BLaER1 (cell line): ENCODE measurements around the gene PDIK1L.

Experiments
- H3K27ac ChIP-seq: shearing (Covaris generic); formaldehyde crosslinking; 2 replicates; pipeline ENCODE4 v1.8.1; 2022
- H3K27me3 ChIP-seq: shearing (Covaris generic); formaldehyde crosslinking; 2 replicates; pipeline ENCODE4 v1.8.1; 2022
- H3K36me3 ChIP-seq: shearing (Covaris generic); formaldehyde crosslinking; 2 replicates; pipeline ENCODE4 v1.8.1; 2022
- H3K4me1 ChIP-seq: shearing (Covaris generic); formaldehyde crosslinking; 2 replicates; pipeline ENCODE4 v1.8.1; 2022
- H3K4me2 ChIP-seq: shearing (Covaris generic); formaldehyde crosslinking; 2 replicates; pipeline ENCODE4 v1.8.1; 2022
- H3K4me3 ChIP-seq: shearing (Covaris generic); formaldehyde crosslinking; 2 replicates; pipeline ENCODE4 v1.8.1; 2022
- H3K9ac ChIP-seq: shearing (Covaris generic); formaldehyde crosslinking; 2 replicates; pipeline ENCODE4 v1.8.1; 2022
- H3K9me3 ChIP-seq: shearing (Covaris generic); formaldehyde crosslinking; 2 replicates; pipeline ENCODE4 v1.8.1; 2022
- H4K20me1 ChIP-seq: shearing (Covaris generic); formaldehyde crosslinking; 2 replicates; pipeline ENCODE4 v1.8.1; 2022
- Cebpa-rat ChIP-seq: shearing (Covaris generic); IDR thresholded peaks from 2 replicates; pipeline ENCODE4 v1.8.1; 2022

The PDIK1L gene

GRCh38 chr1:26161415-26162219 lies 50.0 kb downstream of the PDIK1L start:
- peak overlapping the region; percentile 69 for H3K4me3 ChIP-seq
- no peaks in the 10 kb centered on the region for H3K27me3 ChIP-seq
- no peaks in the 10 kb centered on the region for H3K36me3 ChIP-seq
- TF ChIP-seq Cebpa-rat: no peak
- no peaks in the 10 kb centered on the region for H4K20me1 ChIP-seq
- H3K4me2 ChIP-seq: peak overlapping the region; percentile 100
- peak overlapping the region; percentile 88 for H3K27ac ChIP-seq
- H3K9me3 ChIP-seq: no peaks in the 10 kb centered on the region
- peak overlapping the region; percentile 86 for H3K9ac ChIP-seq
- H3K4me1 ChIP-seq: peaks cover 92% of the 10 kb centered on the region

DNA sequence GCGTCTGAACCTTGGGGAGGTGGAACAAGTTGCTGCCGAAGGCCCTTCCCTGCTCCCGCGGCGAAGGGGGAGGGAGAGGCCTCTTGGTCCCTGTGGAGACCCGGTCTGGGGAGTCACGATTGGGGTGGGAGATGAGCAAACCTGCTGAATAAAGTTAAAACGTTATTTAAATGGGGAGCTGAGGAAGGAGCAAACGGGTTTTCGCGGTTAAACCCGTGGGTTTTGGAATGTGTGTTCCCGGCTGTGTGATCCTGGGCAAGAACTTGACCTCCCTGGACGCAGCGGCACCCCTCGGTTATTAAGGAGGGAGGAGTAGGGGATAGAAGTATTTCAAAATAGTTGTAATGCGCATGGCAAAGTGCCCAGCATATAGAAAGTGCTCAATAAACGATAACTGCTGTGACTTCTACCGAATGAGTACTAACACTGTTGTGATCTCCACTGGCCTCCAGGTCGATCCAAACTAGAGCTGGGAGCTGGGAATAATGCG lies 50.6 kb downstream of the PDIK1L start:
- peak overlapping the region; percentile 100 for H3K4me2 ChIP-seq
- peak overlapping the region; percentile 88 for H3K27ac ChIP-seq
- H3K27me3 ChIP-seq: no peaks in the 10 kb centered on the region
- H4K20me1 ChIP-seq: no peaks in the 10 kb centered on the region
- peak overlapping the region; percentile 86 for H3K9ac ChIP-seq
- H3K4me3 ChIP-seq: peak overlapping the region; percentile 69
- H3K4me1 ChIP-seq: peaks cover 86% of the 10 kb centered on the region
- no peak for TF ChIP-seq Cebpa-rat
- no peaks in the 10 kb centered on the region for H3K9me3 ChIP-seq
- H3K36me3 ChIP-seq: no peaks in the 10 kb centered on the region

DNA sequence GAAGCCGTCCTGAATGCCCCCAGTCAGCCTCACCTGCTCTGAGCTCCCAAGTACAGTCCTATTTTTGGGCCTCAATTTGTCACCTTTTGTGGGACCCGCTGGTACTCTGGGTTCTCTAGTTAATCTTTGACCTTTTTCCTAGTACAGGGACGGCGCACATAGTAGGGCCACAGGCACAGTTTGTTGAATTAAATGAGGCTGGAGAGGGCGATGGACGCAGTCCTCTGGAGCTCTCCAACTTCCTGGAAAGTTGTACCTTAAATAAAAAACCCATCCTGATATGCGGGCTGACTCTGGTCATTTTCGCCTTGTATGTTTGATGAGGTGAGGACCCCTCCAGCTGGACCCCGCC lies 52.0 kb downstream of the PDIK1L start:
- Histone ChIP-seq H3K4me2 (peak overlapping the region; percentile 90), H3K27me3 (no peaks in the 10 kb centered on the region)
- no peak for TF ChIP-seq Cebpa-rat

GRCh38 chr1:26164036-26164860 lies 52.6 kb downstream of the PDIK1L start:
- H3K4me3 ChIP-seq: peak overlapping the region; percentile 64
- no peaks in the 10 kb centered on the region for H4K20me1 ChIP-seq
- peak overlapping the region; percentile 90 for H3K4me2 ChIP-seq
- no peak for TF ChIP-seq Cebpa-rat
- peaks cover 75% of the 10 kb centered on the region for H3K4me1 ChIP-seq
- no peaks in the 10 kb centered on the region for H3K27me3 ChIP-seq
- H3K9me3 ChIP-seq: no peaks in the 10 kb centered on the region
- peak overlapping the region; percentile 58 for H3K27ac ChIP-seq
- H3K36me3 ChIP-seq: no peaks in the 10 kb centered on the region
- H3K9ac ChIP-seq: peak overlapping the region; percentile 66

More for the DNA sequence above, 52.0 kb downstream of the PDIK1L start:
- Histone ChIP-seq H3K9ac (peak overlapping the region; percentile 66; the same call in 1 of the 2 replicates), H3K36me3 (no peaks in the 10 kb centered on the region), H4K20me1 (no peaks in the 10 kb centered on the region), H3K9me3 (no peaks in the 10 kb centered on the region), H3K27ac (no peak overlapping the region), H3K4me3 (peak overlapping the region; percentile 64), H3K4me1 (peaks cover 75% of the 10 kb centered on the region)

DNA sequence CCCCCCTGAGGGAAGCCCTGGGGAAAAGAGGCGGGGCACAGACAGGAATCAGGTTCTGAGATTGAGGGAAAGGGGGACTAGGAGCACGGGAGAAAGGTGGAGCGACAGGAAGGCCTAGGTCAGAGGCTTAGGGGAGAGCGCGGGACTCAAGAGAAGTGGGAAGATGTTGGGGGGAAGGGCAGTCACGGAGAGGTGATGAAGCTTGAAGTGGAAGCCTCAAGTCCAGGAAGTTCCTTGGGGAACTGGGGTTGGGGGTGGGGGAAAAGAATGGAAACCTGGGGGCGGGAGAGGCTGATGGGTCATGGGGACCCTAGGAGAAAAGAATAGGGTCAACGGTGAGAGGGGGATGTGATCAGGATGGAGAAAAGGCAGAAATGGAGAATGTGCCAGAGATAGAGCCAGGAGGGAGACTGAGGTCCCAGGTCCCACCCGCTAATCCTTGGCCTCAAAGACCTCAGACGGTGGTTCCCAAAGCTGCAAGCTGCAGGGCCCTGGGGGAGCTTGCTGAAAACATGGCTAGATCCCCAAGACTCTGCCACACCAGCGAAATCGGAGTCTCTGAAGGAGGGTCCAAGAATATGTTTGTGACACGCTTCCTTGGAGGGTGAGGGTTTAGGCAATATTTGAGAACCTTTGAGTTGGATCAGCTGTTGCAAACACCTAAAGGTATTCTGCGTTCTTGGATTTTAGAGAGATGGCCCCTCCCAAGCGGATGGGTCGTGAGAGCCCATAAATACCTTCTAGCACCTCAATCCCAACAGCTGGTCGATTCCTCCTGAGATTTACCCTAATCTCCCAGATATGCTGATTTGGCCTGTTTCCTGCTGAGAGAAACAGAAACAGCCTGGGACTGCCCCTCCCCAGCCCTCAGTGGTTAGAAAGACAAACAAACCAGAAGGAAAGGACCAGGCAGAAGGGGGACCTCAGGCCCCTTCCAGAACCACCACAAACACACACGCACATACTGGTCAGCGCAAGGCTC lies 53.5 kb downstream of the PDIK1L start:
- Histone ChIP-seq H3K9ac (0 out of 2 replicates have a peak overlapping the region, but pooled peaks have one; percentile 66), H3K4me2 (peak overlapping the region; percentile 90), H3K4me3 (peak overlapping the region; percentile 64; the same call in 1 of the 2 replicates)

DNA sequence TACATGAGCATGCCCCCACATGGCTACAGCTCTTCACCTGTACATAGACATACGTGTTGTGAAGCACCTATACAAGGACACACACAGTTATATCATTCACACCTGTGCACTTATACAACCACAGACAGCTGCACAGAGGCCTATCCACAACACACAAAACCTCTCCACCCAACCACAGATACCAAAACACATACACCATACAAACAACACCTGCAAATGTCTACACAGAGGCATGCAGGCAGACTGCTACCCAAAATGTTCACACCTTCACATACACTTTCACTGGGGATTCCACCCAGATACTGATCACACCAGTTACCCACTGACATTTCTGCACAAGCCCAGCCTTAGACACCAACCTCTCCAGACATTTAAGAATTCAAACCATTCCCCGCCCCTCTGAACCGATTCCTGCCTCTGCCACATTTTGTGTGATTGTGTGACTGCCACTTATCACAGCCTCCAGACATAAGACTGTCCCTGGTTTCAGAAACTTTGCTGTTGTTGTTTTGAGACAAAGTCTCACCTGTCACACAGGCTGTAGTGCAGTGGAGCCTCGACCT lies 55.2 kb downstream of the PDIK1L start:
- H3K4me3 ChIP-seq: no peak overlapping the region
- no peak overlapping the region for H3K27ac ChIP-seq
- H3K4me2 ChIP-seq: no peak overlapping the region
- H4K20me1 ChIP-seq: no peaks in the 10 kb centered on the region
- no peaks in the 10 kb centered on the region for H3K9me3 ChIP-seq
- no peak overlapping the region for H3K9ac ChIP-seq
- TF ChIP-seq Cebpa-rat: no peak
- H3K36me3 ChIP-seq: peaks cover 11% of the 10 kb centered on the region
- H3K4me1 ChIP-seq: peaks cover 68% of the 10 kb centered on the region
- no peaks in the 10 kb centered on the region for H3K27me3 ChIP-seq

More for the DNA sequence above, 53.5 kb downstream of the PDIK1L start:
- no peaks in the 10 kb centered on the region for H3K9me3 ChIP-seq
- no peaks in the 10 kb centered on the region for H3K27me3 ChIP-seq
- TF ChIP-seq Cebpa-rat: no peak
- H4K20me1 ChIP-seq: no peaks in the 10 kb centered on the region
- H3K4me1 ChIP-seq: peaks cover 69% of the 10 kb centered on the region
- peak overlapping the region; percentile 58 for H3K27ac ChIP-seq
- no peaks in the 10 kb centered on the region for H3K36me3 ChIP-seq

DNA sequence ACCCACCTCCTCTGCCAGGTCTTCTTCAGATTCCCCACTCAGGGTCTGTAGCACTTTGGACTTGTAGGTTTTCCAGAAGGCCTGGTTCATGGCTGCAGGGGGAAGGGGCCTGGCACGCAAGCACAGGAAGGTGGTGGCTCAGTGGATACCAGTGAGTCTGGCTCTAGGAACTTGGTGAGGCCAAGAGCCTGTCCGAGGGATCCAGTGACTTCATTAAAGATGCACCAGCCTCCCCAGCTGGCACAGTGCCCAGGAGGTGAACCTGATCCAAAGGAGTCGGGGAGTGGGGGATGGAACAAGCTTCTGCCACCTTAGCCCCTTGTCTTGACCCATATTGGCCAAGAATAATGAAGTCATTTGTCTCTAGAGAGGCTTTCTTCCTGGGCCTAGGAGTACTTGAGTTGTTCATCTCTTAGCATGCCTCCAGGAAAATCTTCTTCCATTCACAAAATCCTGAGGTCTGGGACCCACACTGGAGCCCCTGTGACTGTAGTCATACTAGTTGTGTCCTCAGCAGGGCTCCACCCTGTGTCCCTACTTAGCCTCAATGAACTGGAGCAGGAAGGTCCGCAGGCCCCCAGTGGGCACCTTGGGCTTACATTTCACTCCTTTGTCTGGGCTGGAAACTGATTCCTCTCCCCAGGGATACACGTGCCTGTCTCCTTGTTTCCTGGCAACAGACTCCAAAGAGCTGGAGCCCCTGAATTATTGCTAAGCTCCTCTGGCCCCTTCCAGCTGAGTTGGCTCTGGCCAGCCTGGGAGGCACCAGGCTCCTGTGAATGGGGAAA lies 57.0 kb downstream of the PDIK1L start, which contains the start of gene C1orf232:
C1orf232 (minus strand) TSS at position 554 of the 788 bp plus-strand sequence; CDS start at position 90, 464 bp downstream.
- H3K4me3 ChIP-seq: peak within 1 kb of the TSS; percentile 93
- H3K4me2 ChIP-seq: peak within 1 kb of the TSS; percentile 90
- no peaks in the 10 kb centered on the region for H3K9me3 ChIP-seq
- H3K36me3 ChIP-seq: peaks cover 14% of the 10 kb centered on the region
- peaks cover 54% of the 10 kb centered on the region for H3K4me1 ChIP-seq
- no peak for TF ChIP-seq Cebpa-rat
- no peaks in the 10 kb centered on the region for H3K27me3 ChIP-seq
- H3K9ac ChIP-seq: peak within 1 kb of the TSS; percentile 92
- no peaks in the 10 kb centered on the region for H4K20me1 ChIP-seq
- peak within 1 kb of the TSS; percentile 92 for H3K27ac ChIP-seq

DNA sequence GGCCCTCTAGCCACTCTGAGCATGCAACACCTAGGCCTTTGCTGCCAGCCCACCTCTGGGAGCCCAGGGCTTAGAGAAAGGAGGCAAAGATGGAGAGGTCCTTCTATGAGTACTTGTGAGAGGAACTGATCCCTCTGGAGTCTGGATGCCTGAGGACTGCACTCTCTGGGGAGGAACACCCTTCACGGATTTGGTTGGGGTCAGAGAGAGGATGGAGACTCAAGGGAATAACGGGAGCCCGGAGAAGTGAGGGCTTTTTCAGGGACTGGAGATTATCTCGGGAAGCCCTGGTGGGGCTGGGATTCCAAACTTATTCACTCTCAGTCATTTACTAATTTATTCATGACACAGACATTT lies 57.6 kb downstream of the PDIK1L start:
- Histone ChIP-seq H3K4me3 (peak overlapping the region; percentile 93; the same call in 1 of the 2 replicates), H3K27me3 (no peaks in the 10 kb centered on the region), H3K9me3 (no peaks in the 10 kb centered on the region), H3K36me3 (peaks cover 14% of the 10 kb centered on the region), H3K4me2 (peak overlapping the region; percentile 90), H3K9ac (peak overlapping the region; percentile 92; the same call in 1 of the 2 replicates), H4K20me1 (no peaks in the 10 kb centered on the region), H3K27ac (peak overlapping the region; percentile 92; the same call in 1 of the 2 replicates), H3K4me1 (peaks cover 48% of the 10 kb centered on the region)
- no peak for TF ChIP-seq Cebpa-rat
